ENCODE results near the gene HIF1A.

GRCh38 chr14:61651355-61651754 lies 44.0 kb upstream of the HIF1A start:
- TF ChIP-seq, protein P1, sequence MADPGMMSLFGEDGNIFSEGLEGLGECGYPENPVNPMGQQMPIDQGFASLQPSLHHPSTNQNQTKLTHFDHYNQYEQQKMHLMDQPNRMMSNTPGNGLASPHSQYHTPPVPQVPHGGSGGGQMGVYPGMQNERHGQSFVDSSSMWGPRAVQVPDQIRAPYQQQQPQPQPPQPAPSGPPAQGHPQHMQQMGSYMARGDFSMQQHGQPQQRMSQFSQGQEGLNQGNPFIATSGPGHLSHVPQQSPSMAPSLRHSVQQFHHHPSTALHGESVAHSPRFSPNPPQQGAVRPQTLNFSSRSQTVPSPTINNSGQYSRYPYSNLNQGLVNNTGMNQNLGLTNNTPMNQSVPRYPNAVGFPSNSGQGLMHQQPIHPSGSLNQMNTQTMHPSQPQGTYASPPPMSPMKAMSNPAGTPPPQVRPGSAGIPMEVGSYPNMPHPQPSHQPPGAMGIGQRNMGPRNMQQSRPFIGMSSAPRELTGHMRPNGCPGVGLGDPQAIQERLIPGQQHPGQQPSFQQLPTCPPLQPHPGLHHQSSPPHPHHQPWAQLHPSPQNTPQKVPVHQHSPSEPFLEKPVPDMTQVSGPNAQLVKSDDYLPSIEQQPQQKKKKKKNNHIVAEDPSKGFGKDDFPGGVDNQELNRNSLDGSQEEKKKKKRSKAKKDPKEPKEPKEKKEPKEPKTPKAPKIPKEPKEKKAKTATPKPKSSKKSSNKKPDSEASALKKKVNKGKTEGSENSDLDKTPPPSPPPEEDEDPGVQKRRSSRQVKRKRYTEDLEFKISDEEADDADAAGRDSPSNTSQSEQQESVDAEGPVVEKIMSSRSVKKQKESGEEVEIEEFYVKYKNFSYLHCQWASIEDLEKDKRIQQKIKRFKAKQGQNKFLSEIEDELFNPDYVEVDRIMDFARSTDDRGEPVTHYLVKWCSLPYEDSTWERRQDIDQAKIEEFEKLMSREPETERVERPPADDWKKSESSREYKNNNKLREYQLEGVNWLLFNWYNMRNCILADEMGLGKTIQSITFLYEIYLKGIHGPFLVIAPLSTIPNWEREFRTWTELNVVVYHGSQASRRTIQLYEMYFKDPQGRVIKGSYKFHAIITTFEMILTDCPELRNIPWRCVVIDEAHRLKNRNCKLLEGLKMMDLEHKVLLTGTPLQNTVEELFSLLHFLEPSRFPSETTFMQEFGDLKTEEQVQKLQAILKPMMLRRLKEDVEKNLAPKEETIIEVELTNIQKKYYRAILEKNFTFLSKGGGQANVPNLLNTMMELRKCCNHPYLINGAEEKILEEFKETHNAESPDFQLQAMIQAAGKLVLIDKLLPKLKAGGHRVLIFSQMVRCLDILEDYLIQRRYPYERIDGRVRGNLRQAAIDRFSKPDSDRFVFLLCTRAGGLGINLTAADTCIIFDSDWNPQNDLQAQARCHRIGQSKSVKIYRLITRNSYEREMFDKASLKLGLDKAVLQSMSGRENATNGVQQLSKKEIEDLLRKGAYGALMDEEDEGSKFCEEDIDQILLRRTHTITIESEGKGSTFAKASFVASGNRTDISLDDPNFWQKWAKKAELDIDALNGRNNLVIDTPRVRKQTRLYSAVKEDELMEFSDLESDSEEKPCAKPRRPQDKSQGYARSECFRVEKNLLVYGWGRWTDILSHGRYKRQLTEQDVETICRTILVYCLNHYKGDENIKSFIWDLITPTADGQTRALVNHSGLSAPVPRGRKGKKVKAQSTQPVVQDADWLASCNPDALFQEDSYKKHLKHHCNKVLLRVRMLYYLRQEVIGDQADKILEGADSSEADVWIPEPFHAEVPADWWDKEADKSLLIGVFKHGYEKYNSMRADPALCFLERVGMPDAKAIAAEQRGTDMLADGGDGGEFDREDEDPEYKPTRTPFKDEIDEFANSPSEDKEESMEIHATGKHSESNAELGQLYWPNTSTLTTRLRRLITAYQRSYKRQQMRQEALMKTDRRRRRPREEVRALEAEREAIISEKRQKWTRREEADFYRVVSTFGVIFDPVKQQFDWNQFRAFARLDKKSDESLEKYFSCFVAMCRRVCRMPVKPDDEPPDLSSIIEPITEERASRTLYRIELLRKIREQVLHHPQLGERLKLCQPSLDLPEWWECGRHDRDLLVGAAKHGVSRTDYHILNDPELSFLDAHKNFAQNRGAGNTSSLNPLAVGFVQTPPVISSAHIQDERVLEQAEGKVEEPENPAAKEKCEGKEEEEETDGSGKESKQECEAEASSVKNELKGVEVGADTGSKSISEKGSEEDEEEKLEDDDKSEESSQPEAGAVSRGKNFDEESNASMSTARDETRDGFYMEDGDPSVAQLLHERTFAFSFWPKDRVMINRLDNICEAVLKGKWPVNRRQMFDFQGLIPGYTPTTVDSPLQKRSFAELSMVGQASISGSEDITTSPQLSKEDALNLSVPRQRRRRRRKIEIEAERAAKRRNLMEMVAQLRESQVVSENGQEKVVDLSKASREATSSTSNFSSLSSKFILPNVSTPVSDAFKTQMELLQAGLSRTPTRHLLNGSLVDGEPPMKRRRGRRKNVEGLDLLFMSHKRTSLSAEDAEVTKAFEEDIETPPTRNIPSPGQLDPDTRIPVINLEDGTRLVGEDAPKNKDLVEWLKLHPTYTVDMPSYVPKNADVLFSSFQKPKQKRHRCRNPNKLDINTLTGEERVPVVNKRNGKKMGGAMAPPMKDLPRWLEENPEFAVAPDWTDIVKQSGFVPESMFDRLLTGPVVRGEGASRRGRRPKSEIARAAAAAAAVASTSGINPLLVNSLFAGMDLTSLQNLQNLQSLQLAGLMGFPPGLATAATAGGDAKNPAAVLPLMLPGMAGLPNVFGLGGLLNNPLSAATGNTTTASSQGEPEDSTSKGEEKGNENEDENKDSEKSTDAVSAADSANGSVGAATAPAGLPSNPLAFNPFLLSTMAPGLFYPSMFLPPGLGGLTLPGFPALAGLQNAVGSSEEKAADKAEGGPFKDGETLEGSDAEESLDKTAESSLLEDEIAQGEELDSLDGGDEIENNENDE (IDR thresholded peaks at IDR 0.05; ENCODE audit: insufficient replicate concordance, low read length), result no peak
- TF ChIP-seq ATF3 (IDR thresholded peaks at IDR 0.05; ENCODE audit: insufficient read depth, low read depth, low read length) (no peak), RFX5 (IDR thresholded peaks at IDR 0.05; ENCODE audit: borderline replicate concordance, low read depth, low read length) (no peak), CTBP2 (IDR thresholded peaks at IDR 0.05; ENCODE audit: borderline replicate concordance, insufficient read depth, insufficient read length, low read length) (no peak)
